Peyer's patch (tissue), 4 donors: ENCODE results near the gene HEATR9.

ENCODE experiments used
- POLR2A ChIP-seq, 2 donors: fragments of 450-650 bp; IDR thresholded peaks; one replicate each; pipeline ENCODE4 v1.5.1; 2017; ENCODE audit warnings: antibody characterized with exemption in 2 of 2, mild to moderate bottlenecking in 2 of 2, moderate library complexity in 2 of 2
- TF ChIP-seq, protein P1 (sequence below), 6 experiments: fragments of 450-650 bp in 4 of 6; fragments of 200-600 bp in 2 of 6; sonication (generic) in 1 of 6; IDR thresholded peaks; one replicate each; pipeline ENCODE4 v1.5.1; 2017 to 2019; ENCODE audit warnings: antibody characterized with exemption in 6 of 6, mild to moderate bottlenecking in 3 of 6, moderate library complexity in 1 of 6

DNA sequence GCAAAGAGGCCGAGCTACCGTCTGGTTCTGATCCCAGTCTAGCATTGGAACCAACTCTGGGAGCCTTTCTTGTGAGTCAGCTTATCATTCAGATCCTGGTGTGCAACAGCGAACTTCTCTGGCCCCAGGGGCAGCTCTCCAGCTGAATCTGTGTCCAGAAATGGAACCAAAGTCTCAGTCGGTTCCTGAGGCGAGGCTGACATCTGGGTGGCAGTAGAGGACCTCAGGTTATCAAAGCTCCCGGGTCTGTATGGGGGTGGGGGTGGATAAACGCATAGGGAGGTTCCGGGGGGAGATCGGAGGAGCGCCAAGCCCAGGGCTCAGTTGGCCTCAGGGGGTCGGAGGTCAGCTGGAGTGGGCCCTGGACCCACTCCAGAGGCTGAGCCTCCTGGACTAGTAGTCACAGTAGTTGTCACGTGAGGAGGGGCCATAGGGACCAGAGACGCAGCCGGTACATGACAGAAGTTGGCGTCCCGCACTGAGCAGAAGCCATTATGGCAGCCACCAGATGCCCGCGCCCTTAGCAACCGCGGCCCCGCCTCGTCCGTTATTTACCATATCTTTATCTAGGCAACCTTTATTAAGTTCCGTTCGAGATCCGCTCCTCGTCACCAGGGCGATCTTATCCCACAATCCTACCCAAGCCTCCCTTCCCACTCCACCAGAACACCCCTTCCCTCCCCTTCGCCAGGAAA, 49.0 kb upstream of the HEATR9 start:
- TF ChIP-seq, protein P1, sequence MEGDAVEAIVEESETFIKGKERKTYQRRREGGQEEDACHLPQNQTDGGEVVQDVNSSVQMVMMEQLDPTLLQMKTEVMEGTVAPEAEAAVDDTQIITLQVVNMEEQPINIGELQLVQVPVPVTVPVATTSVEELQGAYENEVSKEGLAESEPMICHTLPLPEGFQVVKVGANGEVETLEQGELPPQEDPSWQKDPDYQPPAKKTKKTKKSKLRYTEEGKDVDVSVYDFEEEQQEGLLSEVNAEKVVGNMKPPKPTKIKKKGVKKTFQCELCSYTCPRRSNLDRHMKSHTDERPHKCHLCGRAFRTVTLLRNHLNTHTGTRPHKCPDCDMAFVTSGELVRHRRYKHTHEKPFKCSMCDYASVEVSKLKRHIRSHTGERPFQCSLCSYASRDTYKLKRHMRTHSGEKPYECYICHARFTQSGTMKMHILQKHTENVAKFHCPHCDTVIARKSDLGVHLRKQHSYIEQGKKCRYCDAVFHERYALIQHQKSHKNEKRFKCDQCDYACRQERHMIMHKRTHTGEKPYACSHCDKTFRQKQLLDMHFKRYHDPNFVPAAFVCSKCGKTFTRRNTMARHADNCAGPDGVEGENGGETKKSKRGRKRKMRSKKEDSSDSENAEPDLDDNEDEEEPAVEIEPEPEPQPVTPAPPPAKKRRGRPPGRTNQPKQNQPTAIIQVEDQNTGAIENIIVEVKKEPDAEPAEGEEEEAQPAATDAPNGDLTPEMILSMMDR (IDR thresholded peaks at IDR 0.05) = no peak
- TF ChIP-seq POLR2A (IDR thresholded peaks at IDR 0.05) = no peak
